K562 (cell line): ENCODE measurements around the gene ANKRD24. TPM values are rescaled to one million over a fixed set of nuclear protein-coding genes. Genes with fewer than 3 reads are reported as not detected.

Source experiments
- ATAC-seq: fragments of 200-7000 bp; cut with Tn5 transposase; 3 replicates; pipeline ENCODE4 v1.9.1; 2020; ENCODE audit warnings: moderate library complexity
- BruUV-seq: library from RNA; stranded (reverse); fragments of 400-500 nt; replicated peaks from 2 replicates; lab custom pipeline; 2021; lab: Mats Ljungman, UMichigan
- CTCF ChIA-PET: fragments of 300-600 bp; formaldehyde crosslinking; extraction: SDS; loops from one replicate; lab custom pipeline; 2021; ENCODE audit warnings: low intra/inter-chr PET ratio; lab: Yijun Ruan, JAX
- POLR2A ChIA-PET: fragments of 300-600, 350-650 bp; sonication (Branson Sonifier 250); formaldehyde crosslinking; extraction: SDS; loops from one replicate; lab custom pipeline; 2021; ENCODE audit warnings: antibody characterized with exemption, inconsistent platforms; lab: Yijun Ruan, JAX
- DNase-seq, 4 experiments: peaks; one replicate each; pipeline versions ENCODE4 v3.0.0 to v3.0.0-alpha.2; 2011 to 2018; ENCODE audit warnings: low spot score in 3 of 4, mixed read lengths in 3 of 4; ENCODE audit errors: extremely low read depth in 1 of 4
- FAIRE-seq: peaks from 2 replicates; lab custom pipeline; 2011; peaks lifted over from hg19 to GRCh38; lab: Jason Lieb, UNC
- H2AFZ ChIP-seq: 2 replicates; pipeline ENCODE4 v1.6.0; 2011; ENCODE audit warnings: low read depth, low read length, control low read depth, inconsistent platforms
- H3K27ac ChIP-seq: fragments of 200-600 bp; 3 replicates; pipeline ENCODE4 v1.8.0; 2011; ENCODE audit warnings: low read depth, mild to moderate bottlenecking, control low read depth, inconsistent platforms, low read length, moderate library complexity, mixed read lengths; ENCODE audit errors: extremely low read depth
- H3K27me3 ChIP-seq, 2 experiments: fragments of 300-600 bp in 1 of 2; 2 replicates in 1 of 2; 3 replicates in 1 of 2; pipeline versions ENCODE4 v1.6.0 to v1.8.0; 2011; ENCODE audit warnings: inconsistent platforms in 2 of 2, low read length in 2 of 2, mild to moderate bottlenecking in 1 of 2, mixed read lengths in 1 of 2, moderate library complexity in 1 of 2; ENCODE audit not compliant: control insufficient read depth in 2 of 2, insufficient read depth in 2 of 2
- H3K36me3 ChIP-seq: fragments of 300-600 bp; 3 replicates; pipeline ENCODE4 v1.8.0; 2011; ENCODE audit warnings: mild to moderate bottlenecking, low read length, inconsistent platforms; ENCODE audit not compliant: control insufficient read depth, insufficient read depth
- H3K4me1 ChIP-seq, 2 experiments: fragments of 200-600 bp in 1 of 2; replicated peaks in 1 of 2; 2 replicates in 1 of 2; 3 replicates in 1 of 2; pipeline versions ENCODE4 v1.5.1 to v1.8.0; 2011; ENCODE audit warnings: inconsistent platforms in 2 of 2, low read length in 2 of 2, mild to moderate bottlenecking in 1 of 2, mixed read lengths in 1 of 2, moderate library complexity in 1 of 2; ENCODE audit not compliant: control insufficient read depth in 2 of 2, insufficient read depth in 2 of 2
- H3K4me2 ChIP-seq: 2 replicates; pipeline ENCODE4 v1.6.1; 2011; ENCODE audit warnings: low read length, control low read depth, inconsistent platforms, mixed read lengths; ENCODE audit not compliant: insufficient read depth
- H3K4me3 ChIP-seq: fragments of 200-600 bp; sonication (generic), shearing (Covaris generic); 2 replicates; pipeline ENCODE4 v1.5.1; 2016; ENCODE audit warnings: control low read depth, inconsistent platforms
- H3K79me2 ChIP-seq: fragments of 200-600 bp; 3 replicates; pipeline ENCODE4 v1.8.0; 2011; ENCODE audit warnings: low read length, inconsistent platforms; ENCODE audit not compliant: control insufficient read depth, insufficient read depth
- H3K9ac ChIP-seq, 2 experiments: 2 replicates each; pipeline versions ENCODE4 v1.6.0 to v1.6.1; 2011; ENCODE audit warnings: low read depth in 2 of 2, low read length in 2 of 2, control low read depth in 1 of 2, inconsistent platforms in 1 of 2, mild to moderate bottlenecking in 1 of 2, mixed read lengths in 1 of 2; ENCODE audit not compliant: insufficient read depth in 1 of 2
- H3K9me1 ChIP-seq: one replicate; pipeline ENCODE4 v1.6.0; 2011; ENCODE audit warnings: inconsistent platforms, mild to moderate bottlenecking, low read length, moderate library complexity; ENCODE audit not compliant: control insufficient read depth, insufficient read depth
- H3K9me3 ChIP-seq: replicated peaks from 2 replicates; pipeline ENCODE4 v1.5.1; 2011; ENCODE audit warnings: low read depth, low read length, inconsistent platforms; ENCODE audit not compliant: control insufficient read depth, insufficient read depth
- H4K20me1 ChIP-seq: replicated peaks from 2 replicates; pipeline ENCODE4 v1.6.1; 2011; ENCODE audit warnings: low read length, inconsistent platforms, mixed read lengths; ENCODE audit not compliant: control insufficient read depth, insufficient read depth
- ARID2 ChIP-seq: fragments of 450-650 bp; IDR thresholded peaks from 2 replicates; pipeline ENCODE4 v1.6.1; 2017; ENCODE audit warnings: antibody characterized with exemption, mild to moderate bottlenecking
- HDAC3 ChIP-seq: fragments of 450-650 bp; IDR thresholded peaks from 2 replicates; pipeline ENCODE4 v1.6.1; 2018; ENCODE audit warnings: borderline replicate concordance, mild to moderate bottlenecking, moderate library complexity; ENCODE audit not compliant: partially characterized antibody
- KDM1A ChIP-seq, 2 experiments: fragments of 450-650 bp; IDR thresholded peaks; 2 replicates each; pipeline ENCODE4 v1.6.1; 2016; ENCODE audit warnings: mild to moderate bottlenecking in 2 of 2
- MYBL2 ChIP-seq, 2 experiments: fragments of 450-650 bp in 1 of 2; sonication (generic) in 1 of 2; formaldehyde crosslinking in 1 of 2; IDR thresholded peaks; 2 replicates each; pipeline versions ENCODE4 v1.6.1 to v1.8.1; 2017 to 2022; ENCODE audit warnings: borderline replicate concordance in 1 of 2, inconsistent platforms in 1 of 2, low read depth in 1 of 2, mild to moderate bottlenecking in 1 of 2, missing genetic modification reagents in 1 of 2, moderate library complexity in 1 of 2
- SIN3B ChIP-seq: fragments of 450-650 bp; IDR thresholded peaks from 2 replicates; pipeline ENCODE4 v1.6.1; 2017; ENCODE audit warnings: low read depth, mild to moderate bottlenecking, moderate library complexity
- SMARCA5 ChIP-seq: fragments of 450-650 bp; IDR thresholded peaks from 2 replicates; pipeline ENCODE4 v1.6.1; 2016
- ZNF12 ChIP-seq: sonication (generic); formaldehyde crosslinking; IDR thresholded peaks from 2 replicates; pipeline ENCODE4 v1.4.0; 2020; ENCODE audit warnings: mild to moderate bottlenecking, missing genetic modification reagents
- ZNF551 ChIP-seq: fragments of 250-450 bp; sonication (Bioruptor Pico); IDR thresholded peaks from 2 replicates; pipeline ENCODE4 v1.5.0; 2021; ENCODE audit warnings: mild to moderate bottlenecking, moderate library complexity
- ZNF589 ChIP-seq: fragments of 200-800 bp; sonication (Bioruptor generic); IDR thresholded peaks from 2 replicates; pipeline ENCODE4 v1.6.1; 2016; ENCODE audit warnings: low read depth, missing genetic modification characterization, missing compliant biosample characterization
- WGBS: fragments of 100-300 bp; shearing (Covaris generic); methylation state at CpG from one replicate; pipeline ENCODE4 v1.1.6; 2016; ENCODE audit warnings: low coverage, mixed read lengths; ENCODE audit not compliant: insufficient coverage; ENCODE audit errors: missing lambda C conversion rate; 5-methylcytosine and 5-hydroxymethylcytosine counted together
- in situ Hi-C: fragments of 300-500 bp; cut with MboI; formaldehyde crosslinking; loops from 4 replicates; pipeline ENCODE4 v1.15.0; 2018; ENCODE audit warnings: inconsistent platforms, mixed read lengths
- intact Hi-C: fragments of 100-400 bp; cut with micrococcal nuclease; formaldehyde crosslinking; loops from 2 replicates; pipeline ENCODE4 v1.14.2; 2022
- polyA plus RNA-seq, 8 experiments: library from polyadenylated mRNA; depleted of rRNA in 4 of 8; stranded (reverse) in 5 of 8; unstranded in 3 of 8; fragments of >200 nt; fragmentation: Nextera tagmentation in 2 of 8; fragmentation: Illumina TruSeq in 1 of 8; extraction: Ambion mirVana in 2 of 8; extraction: Trizol in 1 of 8; gene quantifications; 2 replicates each; pipeline versions ENCODE4 v1.2.1 to v1.2.3, GENCODE V29; 2011 to 2014; ENCODE audit warnings: inconsistent platforms in 1 of 8, missing spikeins in 1 of 8
- total RNA-seq, 7 experiments: library from RNA; depleted of rRNA in 6 of 7; stranded (reverse); fragments of >200 nt in 6 of 7; fragmentation: Illumina TruSeq in 2 of 7; extraction: Trizol in 2 of 7; gene quantifications; 2 replicates each; pipeline versions ENCODE4 v1.2.1 to v1.2.3, GENCODE V29; 2011 to 2021; ENCODE audit warnings: low replicate concordance in 1 of 7
- TF ChIP-seq, protein P1 (sequence below): fragments of 450-650 bp; IDR thresholded peaks from 2 replicates; pipeline ENCODE4 v1.6.1; 2016; ENCODE audit warnings: antibody characterized with exemption
- TF ChIP-seq, protein P2 (sequence below): fragments of 200-800 bp; sonication (Bioruptor generic); IDR thresholded peaks from 2 replicates; pipeline ENCODE4 v1.6.1; 2017; ENCODE audit warnings: missing genetic modification characterization, missing compliant biosample characterization

Gene ANKRD24
- total and polyA plus RNA-seq, 9 of the 15 experiments (the other 6 are each of a cell fraction or from before 2014, with no cell fraction given): 0.07 to 0.12 (median 0.09) TPM; not detected in 5

DNA sequence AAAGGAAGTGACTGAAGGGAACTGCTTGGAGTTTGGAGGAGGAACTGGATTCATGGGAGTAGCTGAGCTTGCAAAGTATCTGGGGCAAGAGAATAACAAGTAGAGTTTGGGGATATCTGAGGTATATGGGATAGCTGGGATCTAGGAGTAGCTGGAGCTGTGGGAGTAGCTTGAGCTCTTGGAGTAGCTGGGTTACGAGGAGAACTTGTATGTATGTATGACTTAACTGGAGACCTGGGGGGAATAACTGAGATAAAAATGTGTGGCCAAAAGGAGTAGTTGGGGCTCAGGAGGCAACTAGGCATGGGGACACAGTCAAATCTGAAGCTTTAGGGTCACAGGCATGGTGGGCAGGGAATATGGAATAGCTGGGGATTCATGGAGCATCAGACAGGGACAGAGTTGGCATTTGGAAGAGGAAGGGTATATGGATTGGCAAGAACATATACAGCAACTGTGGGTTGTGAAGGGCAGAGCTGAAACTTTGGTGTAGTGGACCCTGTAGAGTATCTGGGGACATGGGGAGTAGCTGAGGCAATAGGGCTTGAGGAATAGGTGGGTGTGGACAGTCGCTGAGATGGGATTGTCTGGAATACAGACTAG, 18.6 kb downstream of the ANKRD24 start:
- Histone ChIP-seq H3K9me1 (no peaks in the 10 kb centered on the region), H3K4me2 (no peak overlapping the region), H3K27ac (no peak overlapping the region), H3K4me1 (peaks cover 5 to 26% of the 10 kb centered on the region in 2 experiments; a peak in 4 of 5 replicates), H4K20me1 (no peaks in the 10 kb centered on the region), H3K27me3 (peaks cover 0 to 11% of the 10 kb centered on the region in 2 experiments; a peak in 4 of 5 replicates), H3K36me3 (no peaks in the 10 kb centered on the region), H3K79me2 (no peaks in the 10 kb centered on the region), H3K4me3 (no peak overlapping the region), H3K9me3 (no peaks in the 10 kb centered on the region), H3K9ac (no peak overlapping the region), H2AFZ (no peak overlapping the region)
- no peak for ATAC-seq
- ChIA-PET POLR2A (interaction anchor here (1.0 to 1.7 kb wide), 5 partner anchors 9 to 348 kb away, joined by 3 to 13 read pairs (median 4); partner anchors contain the start of gene EEF2), CTCF (no interaction called here)
- no peak for DNase-seq
- intact Hi-C loops: no loop called here
- WGBS: 31% methylated on average over 2 of the region's 2 CpGs
- FAIRE-seq: no peak
- no TSS peak for BruUV-seq
- in situ Hi-C loops: loop anchor here (5.0 kb wide), 1 partner anchor 219 kb away; no protein-coding TSS in a partner anchor
- TF ChIP-seq ZNF589 (CRISPR knock-in tag) (no peak), ARID2 (no peak), SMARCA5 (no peak), ZNF551 (CRISPR knock-in tag) (no peak), HDAC3 (no peak), KDM1A (IDR thresholded peaks at IDR 0.05) (no peak), ZNF12 (CRISPR knock-in tag) (no peak), MYBL2 (IDR thresholded peaks at IDR 0.05; ENCODE audit: low read depth) (no peak), MYBL2 (CRISPR knock-in tag; IDR thresholded peaks at IDR 0.05; ENCODE audit: borderline replicate concordance) (no peak), SIN3B (no peak)
- TF ChIP-seq, protein P1, sequence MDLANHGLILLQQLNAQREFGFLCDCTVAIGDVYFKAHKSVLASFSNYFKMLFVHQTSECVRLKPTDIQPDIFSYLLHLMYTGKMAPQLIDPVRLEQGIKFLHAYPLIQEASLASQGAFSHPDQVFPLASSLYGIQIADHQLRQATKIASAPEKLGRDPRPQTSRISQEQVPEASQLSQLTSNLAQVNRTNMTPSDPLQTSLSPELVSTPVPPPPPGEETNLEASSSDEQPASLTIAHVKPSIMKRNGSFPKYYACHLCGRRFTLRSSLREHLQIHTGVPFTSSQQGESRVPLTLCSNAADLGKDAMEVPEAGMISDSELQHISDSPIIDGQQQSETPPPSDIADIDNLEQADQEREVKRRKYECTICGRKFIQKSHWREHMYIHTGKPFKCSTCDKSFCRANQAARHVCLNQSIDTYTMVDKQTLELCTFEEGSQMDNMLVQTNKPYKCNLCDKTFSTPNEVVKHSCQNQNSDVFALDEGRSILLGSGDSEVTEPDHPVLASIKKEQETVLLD: no peak
- TF ChIP-seq, protein P2, sequence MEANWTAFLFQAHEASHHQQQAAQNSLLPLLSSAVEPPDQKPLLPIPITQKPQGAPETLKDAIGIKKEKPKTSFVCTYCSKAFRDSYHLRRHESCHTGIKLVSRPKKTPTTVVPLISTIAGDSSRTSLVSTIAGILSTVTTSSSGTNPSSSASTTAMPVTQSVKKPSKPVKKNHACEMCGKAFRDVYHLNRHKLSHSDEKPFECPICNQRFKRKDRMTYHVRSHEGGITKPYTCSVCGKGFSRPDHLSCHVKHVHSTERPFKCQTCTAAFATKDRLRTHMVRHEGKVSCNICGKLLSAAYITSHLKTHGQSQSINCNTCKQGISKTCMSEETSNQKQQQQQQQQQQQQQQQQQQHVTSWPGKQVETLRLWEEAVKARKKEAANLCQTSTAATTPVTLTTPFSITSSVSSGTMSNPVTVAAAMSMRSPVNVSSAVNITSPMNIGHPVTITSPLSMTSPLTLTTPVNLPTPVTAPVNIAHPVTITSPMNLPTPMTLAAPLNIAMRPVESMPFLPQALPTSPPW (CRISPR knock-in tag): no peak
